ENCODE measurements around the gene C1orf21. TPM values are rescaled to one million over a fixed set of nuclear protein-coding genes. Genes with fewer than 3 reads are reported as not detected.

The C1orf21 gene
- total RNA-seq, 4 donors from 2014 or later = 106 to 206 (median 154) TPM

DNA sequence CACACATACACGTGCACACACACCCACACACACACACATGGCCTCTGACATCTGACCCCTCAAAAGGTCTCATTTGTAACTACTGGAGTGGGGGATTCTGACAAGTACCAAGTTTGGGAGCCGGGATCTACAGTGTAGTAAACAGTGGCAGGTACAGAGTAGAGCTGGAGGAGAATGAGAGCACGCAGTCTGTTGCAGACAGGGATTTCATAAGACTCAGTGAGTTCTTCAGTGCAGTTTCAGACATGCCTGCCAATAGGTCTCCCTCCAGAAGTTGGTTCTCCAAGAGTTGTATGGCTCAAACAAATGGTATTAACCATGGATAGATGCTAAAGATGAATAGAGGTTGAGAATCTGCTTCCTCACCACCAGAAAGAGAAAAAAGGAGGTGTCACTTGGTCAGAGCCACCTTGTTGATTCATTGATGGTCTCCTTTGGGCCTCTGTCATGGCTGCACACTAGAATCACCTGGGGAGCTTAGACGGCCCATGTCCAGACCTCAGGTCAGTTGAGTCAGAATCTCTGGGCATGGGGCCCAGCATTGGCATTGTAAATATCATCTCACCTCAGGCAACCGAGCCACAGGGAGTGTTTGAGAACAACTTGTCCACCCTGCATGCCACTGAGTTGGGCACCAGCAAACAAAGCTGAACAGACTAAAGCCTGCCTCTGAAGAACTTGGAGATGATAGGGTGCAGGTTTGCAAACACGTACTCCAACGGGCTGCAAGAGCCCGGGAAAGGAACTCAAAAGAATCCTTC, 245.8 kb downstream of the C1orf21 start:
- no peaks in the 10 kb centered on the region for H3K27me3 ChIP-seq
- ATAC-seq = peak; percentile 80 to 83
- no peak overlapping the region for H3K4me3 ChIP-seq
- intact Hi-C loops (cut with DNase I; ENCODE audit: low total_unique reads) (loop anchor here (2.0 kb wide), 1 partner anchor 16 kb away; no protein-coding TSS in a partner anchor), in situ Hi-C loops (cut with MboI; ENCODE audit: low sequenced_read_pairs in 4 of 4) (no loop called here)
- peak overlapping the region; percentile 68 to 97 (median 88) for H3K27ac ChIP-seq
- peak; percentile 94 to 96 for DNase-seq
- TF ChIP-seq POLR2A (IDR thresholded peaks at IDR 0.05) = no peak
- TF ChIP-seq, protein P1, sequence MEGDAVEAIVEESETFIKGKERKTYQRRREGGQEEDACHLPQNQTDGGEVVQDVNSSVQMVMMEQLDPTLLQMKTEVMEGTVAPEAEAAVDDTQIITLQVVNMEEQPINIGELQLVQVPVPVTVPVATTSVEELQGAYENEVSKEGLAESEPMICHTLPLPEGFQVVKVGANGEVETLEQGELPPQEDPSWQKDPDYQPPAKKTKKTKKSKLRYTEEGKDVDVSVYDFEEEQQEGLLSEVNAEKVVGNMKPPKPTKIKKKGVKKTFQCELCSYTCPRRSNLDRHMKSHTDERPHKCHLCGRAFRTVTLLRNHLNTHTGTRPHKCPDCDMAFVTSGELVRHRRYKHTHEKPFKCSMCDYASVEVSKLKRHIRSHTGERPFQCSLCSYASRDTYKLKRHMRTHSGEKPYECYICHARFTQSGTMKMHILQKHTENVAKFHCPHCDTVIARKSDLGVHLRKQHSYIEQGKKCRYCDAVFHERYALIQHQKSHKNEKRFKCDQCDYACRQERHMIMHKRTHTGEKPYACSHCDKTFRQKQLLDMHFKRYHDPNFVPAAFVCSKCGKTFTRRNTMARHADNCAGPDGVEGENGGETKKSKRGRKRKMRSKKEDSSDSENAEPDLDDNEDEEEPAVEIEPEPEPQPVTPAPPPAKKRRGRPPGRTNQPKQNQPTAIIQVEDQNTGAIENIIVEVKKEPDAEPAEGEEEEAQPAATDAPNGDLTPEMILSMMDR (IDR thresholded peaks at IDR 0.05 in 4 of 5, conservative IDR thresholded peaks at IDR 0.05 in 1 of 5) = no peak
- no peaks in the 10 kb centered on the region for H3K9me3 ChIP-seq
- H3K4me1 ChIP-seq = peaks cover 48 to 65% of the 10 kb centered on the region in 2 donors
- H3K36me3 ChIP-seq = no peaks in the 10 kb centered on the region

DNA sequence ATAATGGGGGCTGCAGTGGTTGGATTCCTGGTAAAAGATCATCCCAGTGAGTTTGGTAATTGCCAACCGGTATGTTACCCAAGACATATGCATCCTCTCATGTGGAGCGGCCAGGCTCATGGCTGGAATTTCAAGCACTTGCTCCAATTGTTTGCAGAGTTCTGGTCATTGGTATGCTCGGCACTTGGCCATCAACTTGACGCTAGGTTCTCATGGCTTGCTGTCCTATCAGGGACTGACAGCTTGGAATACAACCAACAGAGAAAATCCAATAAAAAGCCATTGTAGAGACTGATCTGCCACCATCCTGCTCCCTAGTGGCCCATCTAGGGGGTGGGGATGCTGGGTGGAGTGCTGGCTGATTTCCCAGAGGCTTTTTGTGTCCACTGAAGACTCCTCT, 247.0 kb downstream of the C1orf21 start:
- intact Hi-C loops (cut with DNase I; ENCODE audit: low total_unique reads) = loop anchor here (2.0 kb wide), 1 partner anchor 15 kb away; no protein-coding TSS in a partner anchor
- Histone ChIP-seq H3K27ac (peak overlapping the region; percentile 68 to 97 (median 88)), H3K4me3 (no peak overlapping the region), H3K4me1 (peaks cover 43 to 53% of the 10 kb centered on the region in 2 donors), H3K9me3 (no peaks in the 10 kb centered on the region), H3K27me3 (no peaks in the 10 kb centered on the region), H3K36me3 (no peaks in the 10 kb centered on the region)
- DNase-seq (no peak), ATAC-seq (no peak)
- in situ Hi-C loops (cut with MboI; ENCODE audit: low sequenced_read_pairs in 4 of 4) = no loop called here
- TF ChIP-seq, protein P1 (IDR thresholded peaks at IDR 0.05 in 4 of 5, conservative IDR thresholded peaks at IDR 0.05 in 1 of 5) = no peak
- no peak for TF ChIP-seq POLR2A (IDR thresholded peaks at IDR 0.05)

DNA sequence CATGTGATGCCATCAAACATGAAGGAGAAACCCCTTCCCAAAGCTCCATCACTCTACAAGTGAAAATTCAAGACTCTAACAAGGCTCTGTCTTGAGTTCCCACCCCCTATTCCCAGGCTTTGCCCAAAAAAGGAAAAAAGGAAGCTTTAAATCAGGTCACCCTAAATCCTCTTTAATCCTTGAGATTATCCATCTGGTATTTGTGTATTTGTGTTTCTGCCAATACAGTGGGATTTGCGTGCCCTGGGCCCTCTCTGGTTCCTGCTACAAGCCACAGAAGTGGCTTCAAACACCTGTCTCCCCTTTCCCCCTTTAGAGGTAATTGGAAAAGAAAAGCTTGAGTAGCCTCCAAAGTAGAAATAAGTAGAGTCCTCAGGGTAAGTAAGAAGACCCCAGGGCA, 247.5 kb downstream of the C1orf21 start:
- peak overlapping the region in 1 of 4 donors; percentile 97 for H3K27ac ChIP-seq
- H3K4me1 ChIP-seq = peaks cover 40 to 48% of the 10 kb centered on the region in 2 donors

GRCh38 chr1:184635347-184635979, 248.6 kb downstream of the C1orf21 start:
- Histone ChIP-seq H3K27ac (peak overlapping the region in 2 of 4 donors; percentile 31 to 39), H3K4me1 (peaks cover 32 to 36% of the 10 kb centered on the region in 2 donors), H3K4me3 (no peak overlapping the region), H3K27me3 (no peaks in the 10 kb centered on the region), H3K9me3 (no peaks in the 10 kb centered on the region), H3K36me3 (no peaks in the 10 kb centered on the region)
- intact Hi-C loops (cut with DNase I; ENCODE audit: low total_unique reads) (no loop called here), in situ Hi-C loops (cut with MboI; ENCODE audit: low sequenced_read_pairs in 4 of 4) (no loop called here)
- TF ChIP-seq POLR2A (IDR thresholded peaks at IDR 0.05) = no peak
- TF ChIP-seq, protein P1 (IDR thresholded peaks at IDR 0.05 in 4 of 5, conservative IDR thresholded peaks at IDR 0.05 in 1 of 5) = no peak
- DNase-seq = no peak
- no peak for ATAC-seq

More for the DNA sequence above, 247.5 kb downstream of the C1orf21 start:
- no peak for ATAC-seq
- TF ChIP-seq POLR2A (IDR thresholded peaks at IDR 0.05) = no peak
- TF ChIP-seq, protein P1 (IDR thresholded peaks at IDR 0.05 in 4 of 5, conservative IDR thresholded peaks at IDR 0.05 in 1 of 5) = no peak
- Histone ChIP-seq H3K36me3 (no peaks in the 10 kb centered on the region), H3K9me3 (no peaks in the 10 kb centered on the region), H3K4me3 (no peak overlapping the region), H3K27me3 (no peaks in the 10 kb centered on the region)
- intact Hi-C loops (cut with DNase I; ENCODE audit: low total_unique reads) = no loop called here
- no peak for DNase-seq
- in situ Hi-C loops (cut with MboI; ENCODE audit: low sequenced_read_pairs in 4 of 4) = no loop called here

Measured in gastrocnemius medialis (tissue), 4 donors.